Progenitor cell of endocrine pancreas (in vitro differentiated cells): ENCODE data around the gene SLC25A18. TPM values are rescaled to one million over a fixed set of nuclear protein-coding genes. Genes with fewer than 3 reads are reported as not detected.
A peak's percentile ranks its signal among the peaks of the same experiment; 100 is the strongest.

Experiments
- DNase-seq: peaks from one replicate; pipeline ENCODE4 v3.0.0; 2021; ENCODE audit warnings: low spot score; ENCODE audit not compliant: unreplicated experiment
- H3K27ac Mint-ChIP-seq: 2 replicates; pipeline ENCODE4 v1.8.0; 2021; ENCODE audit warnings: mild to moderate bottlenecking, moderate library complexity, mixed read lengths
- H3K27me3 Mint-ChIP-seq: 2 replicates; pipeline ENCODE4 v1.8.0; 2021; ENCODE audit warnings: mixed read lengths
- H3K36me3 Mint-ChIP-seq: 2 replicates; pipeline ENCODE4 v1.8.0; 2022; ENCODE audit warnings: mixed read lengths; ENCODE audit not compliant: insufficient read depth
- H3K4me1 Mint-ChIP-seq: 2 replicates; pipeline ENCODE4 v1.8.0; 2021; ENCODE audit warnings: low read depth, mixed read lengths
- H3K4me3 Mint-ChIP-seq: 2 replicates; pipeline ENCODE4 v1.8.0; 2021; ENCODE audit warnings: low read depth, mild to moderate bottlenecking, moderate library complexity, mixed read lengths
- H3K9me3 Mint-ChIP-seq: 2 replicates; pipeline ENCODE4 v1.8.0; 2021; ENCODE audit warnings: low read depth, mixed read lengths
- CTCF ChIP-seq: fragments of 200-600 bp; sonication (generic); IDR thresholded peaks from one replicate; pipeline ENCODE4 v1.5.0; 2021; ENCODE audit warnings: antibody characterized with exemption, mild to moderate bottlenecking; ENCODE audit not compliant: unreplicated experiment
- total RNA-seq: library from RNA; stranded (reverse); gene quantifications from 2 replicates; pipeline ENCODE4 v1.2.1, GENCODE V29; 2021

The SLC25A18 gene
- total RNA-seq, 1 donor from 2014 or later: 2.3 TPM

GRCh38 chr22:17637490-17638181, 74.3 kb downstream of the SLC25A18 start:
- no peak for TF ChIP-seq CTCF
- Mint-ChIP-seq H3K4me3 (peak overlapping the region; percentile 82), H3K4me1 (peaks cover 10% of the 10 kb centered on the region), H3K9me3 (no peaks in the 10 kb centered on the region), H3K36me3 (no peaks in the 10 kb centered on the region), H3K27ac (peak overlapping the region; percentile 99), H3K27me3 (no peaks in the 10 kb centered on the region)
- no peak for DNase-seq

- peak; percentile 33 for TF ChIP-seq CTCF
- Mint-ChIP-seq H3K27ac (peak overlapping the region; percentile 99), H3K27me3 (no peaks in the 10 kb centered on the region), H3K36me3 (peaks cover 3% of the 10 kb centered on the region), H3K4me1 (peaks cover 10% of the 10 kb centered on the region), H3K4me3 (peak overlapping the region; percentile 82), H3K9me3 (no peaks in the 10 kb centered on the region)
- DNase-seq: no peak
Measured at GRCh38 chr22:17638182-17638431, 74.8 kb downstream of the SLC25A18 start.

GRCh38 chr22:17638432-17639246, 75.3 kb downstream of the SLC25A18 start, which contains the start of gene BCL2L13:
BCL2L13 (plus strand) TSS chr22:17638757; CDS start chr22:17655712, 16,955 bp downstream.
- Mint-ChIP-seq H3K9me3 (no peaks in the 10 kb centered on the region), H3K27ac (peak within 1 kb of the TSS; percentile 99), H3K36me3 (peaks cover 3% of the 10 kb centered on the region), H3K4me3 (peak within 1 kb of the TSS; percentile 82), H3K4me1 (peaks cover 10% of the 10 kb centered on the region), H3K27me3 (no peaks in the 10 kb centered on the region)
- no peak for TF ChIP-seq CTCF
- peak; percentile 77 for DNase-seq

- peaks cover 3% of the 10 kb centered on the region for H3K36me3 Mint-ChIP-seq
- H3K27me3 Mint-ChIP-seq: no peaks in the 10 kb centered on the region
- TF ChIP-seq CTCF: no peak
- no peaks in the 10 kb centered on the region for H3K9me3 Mint-ChIP-seq
- H3K27ac Mint-ChIP-seq: peak overlapping the region; percentile 99
- DNase-seq: no peak
- peaks cover 10% of the 10 kb centered on the region for H3K4me1 Mint-ChIP-seq
- H3K4me3 Mint-ChIP-seq: peak overlapping the region; percentile 82
Measured at GRCh38 chr22:17639247-17639741, 76.0 kb downstream of the SLC25A18 start.

Other genes starting within 250 kb of the SLC25A18 start
- gene CECR2, start 194.0 kb upstream of the SLC25A18 start, total RNA-seq: 37.6 and 40.5 TPM in 2 replicates
- gene ATP6V1E1, start 65.3 kb downstream of the SLC25A18 start, total RNA-seq: 59.7 and 61.3 TPM in 2 replicates
- 34.1 and 36.0 TPM in 2 replicates for gene BCL2L13, start 75.3 kb downstream of the SLC25A18 start, total RNA-seq
- gene BID, start 211.0 kb downstream of the SLC25A18 start, total RNA-seq: 22.8 and 24.6 TPM in 2 replicates